GM19351 (cell line): ENCODE measurements around the gene RBM17.
"Not testable (repeated sequence)": the region's sequence is repeated elsewhere in the genome, so short reads cannot be mapped to it uniquely, and the experiment has no call there.

Experiments used
- ATAC-seq: cut with Tn5 transposase; IDR thresholded peaks from one replicate; pipeline ENCODE4 v1.9.1; 2021; ENCODE audit warnings: mild to moderate bottlenecking, moderate library complexity; ENCODE audit not compliant: unreplicated experiment

Gene RBM17

DNA sequence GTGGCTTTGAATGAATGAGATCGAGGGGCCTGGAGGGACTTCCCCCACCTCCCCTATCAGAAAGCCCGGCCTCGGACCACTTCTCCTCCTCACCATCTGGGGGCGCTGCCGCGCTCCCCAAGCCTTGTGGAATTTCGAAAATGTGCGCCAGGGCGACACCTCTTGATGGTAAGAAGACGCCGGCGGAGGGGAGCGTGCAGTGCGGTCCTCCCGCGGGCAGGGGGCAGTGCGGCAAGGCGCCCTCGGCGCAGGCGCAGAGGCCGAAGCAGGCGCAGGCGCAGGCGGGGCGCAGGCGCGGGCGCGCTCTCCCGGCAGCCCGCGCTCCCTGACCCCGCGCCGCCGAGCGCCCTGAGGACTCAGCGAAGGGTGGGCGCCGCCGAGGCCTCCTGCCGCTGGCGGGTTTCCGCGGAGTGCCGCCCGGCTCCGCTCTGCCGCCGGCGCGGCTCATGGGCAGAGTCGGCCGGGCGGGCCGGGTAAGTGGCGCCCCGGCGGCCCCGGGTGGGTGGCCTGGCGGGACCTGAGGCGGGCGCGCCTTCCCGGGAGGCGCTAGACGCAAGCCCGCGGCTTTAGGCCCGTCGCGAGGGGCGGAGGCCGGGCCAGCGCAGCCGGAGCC is at the start of gene RBM17:
Gene RBM17, plus strand, starts transcription at position 314 of the 613 bp plus-strand sequence. CDS start 8,032 bp downstream, outside the sequence.
- ATAC-seq = peak; percentile 84

- no peak for ATAC-seq
Observed at GRCh38 chr10:6039711-6040110, 49.1 kb upstream of the RBM17 start.

DNA sequence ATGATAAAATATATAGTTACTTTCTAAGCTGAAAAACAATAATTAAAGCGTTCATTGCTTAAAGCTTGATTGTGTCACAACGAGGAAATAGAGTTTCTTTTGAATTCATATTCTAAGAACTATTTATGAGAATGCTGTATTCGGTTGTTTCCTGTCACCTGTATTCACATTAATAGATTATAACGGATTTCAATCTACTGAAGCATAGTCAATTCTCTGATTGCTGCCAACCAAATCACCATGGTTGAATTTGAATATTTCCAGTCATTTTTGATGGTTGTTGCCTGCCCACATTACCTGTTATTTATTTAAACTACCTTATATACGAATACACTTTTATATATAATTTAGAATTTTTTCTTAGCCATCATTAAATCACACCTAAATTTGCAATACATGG is 48.6 kb upstream of the RBM17 start:
- no peak for ATAC-seq

GRCh38 chr10:6043377-6043776 is 45.5 kb upstream of the RBM17 start:
- not testable (repeated sequence) for ATAC-seq

DNA sequence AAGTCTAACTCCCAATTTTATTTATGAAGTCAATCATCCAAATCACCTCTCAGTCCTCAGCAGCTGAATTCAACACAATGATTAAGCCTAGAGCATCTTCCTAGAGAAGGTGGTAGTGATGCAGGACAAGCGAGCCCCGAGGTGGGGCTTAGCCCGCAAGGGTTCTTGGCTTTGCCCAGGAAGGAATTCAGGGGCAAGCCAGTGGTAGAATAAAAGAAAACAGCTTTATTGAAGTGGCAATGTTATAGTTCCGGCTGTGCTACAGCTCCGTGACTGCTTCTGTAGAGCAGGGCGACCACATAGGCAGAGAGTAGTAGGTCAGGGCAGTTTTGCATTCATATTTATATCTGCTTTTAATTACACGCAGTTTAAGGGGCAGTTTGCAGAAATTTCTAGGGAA is 44.8 kb upstream of the RBM17 start:
- ATAC-seq = no peak

DNA sequence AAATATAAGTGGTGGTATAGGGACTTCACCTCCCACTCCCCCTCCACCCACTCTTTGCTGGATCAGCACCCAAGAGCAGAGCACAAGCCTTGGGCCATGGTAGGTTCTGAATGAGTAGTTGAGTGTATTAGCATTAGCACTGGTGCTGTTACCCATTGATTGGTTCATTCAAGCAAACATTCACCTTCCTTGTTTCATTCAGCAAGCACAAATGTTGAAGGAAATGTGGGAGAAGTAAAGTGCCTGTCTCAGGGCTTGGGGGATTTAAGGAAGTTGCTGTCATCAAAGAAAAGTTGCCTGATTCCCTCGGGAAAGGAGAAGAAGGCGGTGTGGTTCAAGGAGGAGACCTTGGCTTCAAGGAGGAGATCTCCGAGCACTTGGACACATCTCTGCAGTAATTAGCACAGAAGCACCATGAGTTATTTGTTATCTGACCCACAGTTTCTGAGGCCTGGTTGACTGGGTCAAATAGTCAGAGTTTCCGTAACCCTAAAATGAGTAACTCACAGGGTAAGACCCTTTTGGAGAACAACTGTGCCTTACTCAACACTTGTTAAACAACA is 44.0 kb upstream of the RBM17 start:
- peak; percentile 53 for ATAC-seq

DNA sequence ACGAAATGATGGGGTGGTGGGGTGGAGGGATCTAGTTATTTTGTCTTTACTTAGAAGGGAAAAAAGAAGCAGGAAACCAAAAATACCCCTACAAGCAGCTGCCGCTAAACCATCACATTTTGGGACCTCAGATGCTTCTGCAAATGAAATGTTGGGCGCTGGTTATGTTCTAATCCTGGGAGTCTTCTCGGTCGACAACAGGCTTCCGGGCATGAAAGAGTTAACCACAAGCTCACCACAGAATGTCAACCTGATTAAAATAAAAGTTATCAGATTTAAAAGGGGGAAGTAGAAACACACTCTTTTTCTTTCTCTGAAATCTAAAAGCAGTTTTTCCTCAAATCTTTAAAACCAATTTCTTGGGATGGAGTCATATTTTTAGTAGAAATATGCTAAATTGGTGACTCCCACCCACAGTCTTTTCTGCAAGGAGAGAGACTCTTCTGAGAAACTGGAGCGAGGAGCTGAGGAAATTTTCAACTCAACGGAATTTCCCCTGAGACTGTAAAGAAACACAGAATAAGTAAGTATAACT is 43.5 kb upstream of the RBM17 start:
- ATAC-seq = peak; percentile 49

DNA sequence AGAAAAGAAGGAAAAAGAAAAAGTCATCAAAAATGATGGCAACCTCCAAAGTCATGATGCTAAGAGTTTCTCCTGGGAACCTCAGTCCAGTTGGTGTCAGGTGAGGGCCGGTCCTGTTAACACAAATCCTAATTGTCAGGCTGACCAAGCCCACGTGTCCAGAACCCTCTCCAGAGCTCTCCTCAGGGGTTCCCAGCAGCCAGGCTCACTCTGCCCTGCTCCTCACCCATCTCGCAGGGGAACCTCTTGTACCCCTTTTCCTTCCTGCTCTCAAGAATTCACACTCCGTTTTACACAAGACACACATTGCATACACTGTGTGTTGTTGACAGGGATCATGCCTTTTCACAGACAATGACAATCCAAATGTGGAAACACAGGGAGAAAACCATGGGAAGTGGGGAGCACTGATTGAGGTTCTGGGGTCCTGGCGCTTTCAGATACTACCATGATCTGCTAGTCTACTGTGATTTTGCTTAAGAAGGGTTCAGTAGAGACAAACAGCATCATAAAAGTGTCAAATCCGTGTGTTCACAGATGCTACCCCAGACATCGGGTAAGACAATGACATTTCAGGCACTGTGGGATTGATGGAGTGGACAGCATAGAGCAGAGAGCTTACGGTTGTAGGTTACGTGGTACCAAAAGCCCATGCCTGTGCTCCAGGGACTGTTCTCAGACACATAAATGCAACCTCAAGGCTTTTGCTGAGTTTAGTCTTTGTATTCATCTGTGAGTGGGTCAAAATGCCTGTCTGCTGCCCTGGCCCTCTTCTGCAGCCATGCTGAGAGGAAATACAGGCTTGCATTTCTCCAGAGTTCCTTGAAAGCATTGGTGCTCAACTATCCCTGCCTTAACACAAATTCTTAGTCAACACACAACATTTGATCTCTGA is 42.7 kb upstream of the RBM17 start:
- ATAC-seq = no peak

DNA sequence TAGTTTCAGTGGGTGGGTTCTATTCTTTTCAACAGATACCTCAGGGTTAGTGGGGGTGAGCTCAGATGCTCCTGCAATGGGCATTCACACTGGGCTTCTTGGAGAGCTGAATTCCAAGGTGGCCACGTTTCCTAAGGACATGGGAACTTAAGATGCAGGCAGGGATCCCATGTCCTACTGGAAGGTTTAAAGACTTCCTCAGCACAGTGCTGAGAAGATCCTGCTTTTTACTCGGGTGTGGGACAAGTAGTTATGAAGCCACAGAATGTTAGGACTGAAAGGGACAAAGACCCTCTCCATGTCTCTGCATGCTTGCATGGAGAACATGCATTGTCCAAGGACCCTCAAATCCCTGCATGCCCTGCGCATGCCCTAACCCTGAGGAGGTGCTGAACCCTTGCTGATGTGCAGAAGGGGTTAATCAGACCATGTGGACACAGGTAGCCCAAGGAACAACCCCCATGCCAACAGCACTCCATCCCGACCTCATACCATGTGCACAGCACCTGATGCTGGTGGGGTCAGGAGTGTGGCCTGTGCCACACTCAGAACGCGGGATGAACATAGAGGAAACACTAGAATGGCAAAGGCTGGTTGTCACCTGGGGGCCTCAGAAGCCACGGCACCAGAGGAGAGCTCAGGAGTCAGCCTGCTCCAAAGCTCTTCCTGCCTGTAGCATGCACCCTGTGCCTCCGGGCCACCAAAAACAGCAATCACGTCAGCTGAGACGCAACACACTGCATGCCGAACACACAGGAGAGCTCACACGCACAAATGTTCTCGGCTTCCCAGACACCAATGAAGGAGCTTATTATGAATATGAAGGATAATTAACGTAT is 41.8 kb upstream of the RBM17 start:
- ATAC-seq = no peak

DNA sequence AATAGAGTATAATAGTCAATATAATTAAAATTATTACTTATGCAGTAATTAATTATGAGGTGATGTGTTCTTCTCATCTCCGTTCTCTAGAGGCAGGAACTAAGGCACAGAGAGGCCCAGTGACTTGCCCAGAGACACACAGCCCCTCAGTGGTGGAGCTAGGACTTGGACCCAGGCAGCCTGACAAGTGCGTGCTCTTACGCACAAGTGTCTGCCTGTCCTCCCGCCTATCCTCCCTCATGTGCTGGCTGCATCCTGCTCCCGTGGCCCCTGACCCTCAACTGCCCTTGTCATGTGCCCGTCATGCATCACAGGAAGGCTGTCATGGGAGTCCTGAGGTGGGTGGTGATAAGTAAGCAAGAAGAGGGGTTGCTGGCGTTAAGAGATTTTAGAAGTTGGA is 41.0 kb upstream of the RBM17 start:
- no peak for ATAC-seq

DNA sequence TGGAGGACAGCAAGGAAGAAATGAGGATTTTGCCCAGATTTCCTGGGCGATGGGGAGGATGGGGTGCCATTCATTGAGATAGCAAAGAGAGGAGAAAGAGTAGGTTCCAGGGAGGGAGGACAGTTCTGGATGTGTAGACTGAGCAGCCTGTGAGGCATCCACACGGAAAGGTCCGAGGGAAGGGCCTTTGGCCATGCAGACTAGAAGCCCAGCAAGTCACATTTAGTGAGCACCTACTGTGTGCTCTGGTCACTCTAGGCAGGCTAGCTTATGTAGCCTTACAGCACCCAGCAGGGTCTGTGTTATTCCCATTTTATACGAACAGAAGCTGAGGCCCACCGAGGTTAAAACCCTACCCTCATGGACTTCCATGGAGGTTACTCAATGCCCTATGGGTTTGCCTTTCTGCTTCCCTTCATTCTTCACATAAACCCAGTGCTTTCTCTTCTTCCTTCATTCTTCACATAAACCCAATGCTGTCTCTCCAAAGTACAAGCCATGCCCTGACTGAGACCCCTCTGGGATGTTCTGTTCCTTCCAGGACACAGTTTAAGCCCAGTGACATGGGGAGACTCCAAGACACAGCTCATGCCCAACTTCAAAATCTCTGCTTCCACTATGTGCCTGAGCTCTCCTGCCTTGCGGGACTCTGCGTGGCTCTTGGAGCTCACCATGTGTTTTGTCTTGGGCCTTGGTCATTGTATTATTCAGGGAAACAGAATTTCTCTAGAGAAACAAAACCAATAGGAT is 40.4 kb upstream of the RBM17 start:
- ATAC-seq = no peak

- no peak for ATAC-seq
Observed at GRCh38 chr10:6049031-6049400, 39.8 kb upstream of the RBM17 start.

- peak; percentile 75 for ATAC-seq
Observed at GRCh38 chr10:6050801-6051445, 37.9 kb upstream of the RBM17 start.

DNA sequence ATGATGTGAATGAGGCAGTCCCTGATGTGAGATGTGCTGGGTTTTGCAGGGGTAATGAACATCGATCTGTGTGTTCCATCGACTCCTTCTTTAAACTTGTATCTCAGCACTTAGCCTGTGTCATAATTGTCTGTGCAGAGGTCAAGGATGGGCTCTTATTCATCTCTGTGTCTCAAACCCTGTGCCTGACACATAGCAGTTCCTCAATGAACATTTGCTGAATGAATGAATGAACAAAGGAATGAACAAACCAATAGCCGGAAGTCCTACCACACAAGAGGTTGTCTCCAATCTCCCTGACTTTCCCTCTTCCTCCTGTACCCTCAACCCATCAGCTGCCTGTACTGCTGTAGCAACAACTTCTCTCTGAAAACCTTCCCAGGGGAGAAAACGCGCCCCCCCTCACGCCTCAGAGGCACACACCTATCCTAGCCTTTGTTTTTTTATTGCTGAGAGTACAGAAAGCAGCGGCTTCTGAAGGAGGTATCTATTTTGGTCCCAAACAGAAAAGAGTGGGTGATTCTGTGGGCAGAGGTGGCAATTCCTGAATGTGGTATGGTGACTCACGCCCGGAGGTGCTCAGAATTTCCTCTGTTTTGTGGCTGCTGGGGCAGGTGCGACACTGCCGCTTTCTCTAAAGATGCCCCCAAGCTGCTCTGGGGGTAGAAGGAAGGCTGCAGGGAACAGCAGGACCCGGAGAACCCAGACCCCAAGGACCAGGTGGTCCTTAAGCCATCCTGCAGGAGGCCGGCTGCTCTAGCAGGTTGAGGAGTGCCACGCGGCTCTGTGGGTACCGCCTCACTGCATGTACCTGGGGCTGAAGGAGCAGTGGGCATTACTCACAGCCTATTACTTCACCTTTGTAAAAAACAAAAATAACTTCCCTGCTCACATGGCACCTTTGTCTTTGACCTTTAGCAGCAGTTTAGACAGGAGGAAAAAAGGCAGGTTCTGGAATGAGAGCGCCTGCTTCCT is 36.3 kb upstream of the RBM17 start:
- no peak for ATAC-seq

DNA sequence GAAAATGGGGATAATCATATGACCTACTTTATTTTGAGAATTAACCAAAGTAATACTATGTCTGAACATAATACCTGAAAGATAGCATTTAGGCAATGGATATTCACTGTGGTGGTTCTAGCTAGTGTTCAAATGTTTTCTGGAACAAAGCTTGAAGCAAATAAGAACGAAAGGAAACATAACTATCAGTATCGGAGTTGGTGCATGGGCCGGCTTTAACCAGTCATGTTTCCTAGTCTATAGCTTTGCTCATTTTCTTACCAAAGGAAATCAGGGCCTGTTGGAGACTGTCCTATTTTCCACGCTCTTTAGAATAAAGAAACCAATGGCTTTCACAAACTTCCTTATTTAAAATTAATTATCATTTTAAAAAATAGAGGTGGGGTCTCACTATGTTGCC is 35.5 kb upstream of the RBM17 start:
- ATAC-seq = no peak

DNA sequence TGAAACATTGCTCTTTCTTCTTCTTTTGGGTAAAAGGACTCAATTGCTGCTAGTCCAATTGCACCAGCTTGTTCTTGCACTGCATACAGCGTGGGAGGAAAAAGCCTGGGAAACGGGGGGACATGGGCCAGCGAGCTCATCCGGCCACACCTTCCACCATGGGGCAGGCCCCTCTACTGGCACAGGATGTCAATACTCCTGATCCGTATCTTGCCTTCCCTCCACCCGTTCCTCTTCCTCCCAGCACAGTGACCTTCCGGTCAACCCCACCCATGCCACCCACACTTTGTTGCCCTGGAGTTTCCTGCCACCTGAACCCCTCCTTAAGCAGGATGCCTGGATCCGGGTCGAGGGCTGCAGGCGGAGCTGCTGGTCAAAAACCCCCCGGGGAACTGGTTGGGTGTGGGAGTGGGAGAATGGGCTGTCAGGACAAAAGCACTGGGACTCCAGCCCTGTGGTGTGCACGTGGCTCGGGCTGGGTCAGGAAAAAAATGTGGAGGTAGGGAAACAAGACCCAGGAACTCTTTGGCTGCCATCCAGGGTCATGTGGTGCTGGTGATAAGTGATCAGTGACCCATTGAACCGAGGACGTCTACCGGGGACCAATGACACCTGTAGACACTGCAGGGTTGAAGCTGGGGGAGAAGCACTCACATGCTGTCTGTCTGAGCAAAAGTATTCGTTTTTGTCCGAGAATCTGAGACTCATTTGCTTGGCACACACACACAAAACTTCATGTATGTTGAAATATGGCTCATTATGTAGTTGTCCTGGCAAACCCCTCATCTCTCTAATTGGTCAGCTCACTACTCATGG is 34.8 kb upstream of the RBM17 start:
- no peak for ATAC-seq

GRCh38 chr10:6054884-6055283 is 34.0 kb upstream of the RBM17 start:
- no peak for ATAC-seq

- no peak for ATAC-seq
Observed at GRCh38 chr10:6055929-6056328, 32.9 kb upstream of the RBM17 start.
